ENCODE measurements around the gene SPATA32.

SPATA32 gene

GRCh38 chr17:45244725-45245656 is 16.9 kb downstream of the SPATA32 start:
- peaks cover 3% of the 10 kb centered on the region for H3K36me3 Mint-ChIP-seq (ENCODE audit: low read depth)
- peaks cover 18% of the 10 kb centered on the region for H3K4me1 Mint-ChIP-seq
- no peak overlapping the region for H3K27ac Mint-ChIP-seq
- peaks cover 50% of the 10 kb centered on the region for H3K27me3 Mint-ChIP-seq (ENCODE audit: low read depth, poor library complexity)
- TF ChIP-seq CTCF (IDR thresholded peaks at IDR 0.05): no peak
- no peaks in the 10 kb centered on the region for H3K9me3 Mint-ChIP-seq
- no peak for DNase-seq
- H3K4me3 Mint-ChIP-seq: no peak overlapping the region

GRCh38 chr17:45243750-45244149 is 18.1 kb downstream of the SPATA32 start:
- H3K4me1 Mint-ChIP-seq: peaks cover 21% of the 10 kb centered on the region
- peaks cover 59% of the 10 kb centered on the region for H3K27me3 Mint-ChIP-seq (ENCODE audit: low read depth, poor library complexity)
- H3K4me3 Mint-ChIP-seq: no peak overlapping the region
- H3K36me3 Mint-ChIP-seq (ENCODE audit: low read depth): no peaks in the 10 kb centered on the region
- no peak overlapping the region for H3K27ac Mint-ChIP-seq
- no peaks in the 10 kb centered on the region for H3K9me3 Mint-ChIP-seq
- no peak for TF ChIP-seq CTCF (IDR thresholded peaks at IDR 0.05)
- no peak for DNase-seq

GRCh38 chr17:45242029-45242414 is 19.9 kb downstream of the SPATA32 start:
- peaks cover 71% of the 10 kb centered on the region for H3K27me3 Mint-ChIP-seq (ENCODE audit: low read depth, poor library complexity)
- H3K9me3 Mint-ChIP-seq: no peaks in the 10 kb centered on the region
- DNase-seq: no peak
- TF ChIP-seq CTCF (IDR thresholded peaks at IDR 0.05): no peak
- peaks cover 20% of the 10 kb centered on the region for H3K4me1 Mint-ChIP-seq
- no peak overlapping the region for H3K27ac Mint-ChIP-seq
- H3K4me3 Mint-ChIP-seq: peak overlapping the region; percentile 59
- H3K36me3 Mint-ChIP-seq (ENCODE audit: low read depth): no peaks in the 10 kb centered on the region

GRCh38 chr17:45241328-45242028 is 20.4 kb downstream of the SPATA32 start:
- no peak for TF ChIP-seq CTCF (IDR thresholded peaks at IDR 0.05)
- peaks cover 74% of the 10 kb centered on the region for H3K27me3 Mint-ChIP-seq (ENCODE audit: low read depth, poor library complexity)
- H3K27ac Mint-ChIP-seq: no peak overlapping the region
- no peaks in the 10 kb centered on the region for H3K9me3 Mint-ChIP-seq
- H3K36me3 Mint-ChIP-seq (ENCODE audit: low read depth): no peaks in the 10 kb centered on the region
- peak; percentile 81 for DNase-seq
- H3K4me1 Mint-ChIP-seq: peaks cover 15% of the 10 kb centered on the region
- peak overlapping the region; percentile 73 for H3K4me3 Mint-ChIP-seq

- Mint-ChIP-seq H3K4me1 (peaks cover 10% of the 10 kb centered on the region), H3K27ac (no peak overlapping the region), H3K27me3 (ENCODE audit: low read depth, poor library complexity) (peaks cover 79% of the 10 kb centered on the region), H3K4me3 (peak overlapping the region; percentile 73), H3K36me3 (ENCODE audit: low read depth) (no peaks in the 10 kb centered on the region), H3K9me3 (no peaks in the 10 kb centered on the region)
- TF ChIP-seq CTCF (IDR thresholded peaks at IDR 0.05): no peak
- DNase-seq: no peak
Observed at GRCh38 chr17:45240905-45241327, 21.0 kb downstream of the SPATA32 start.
